ENCODE results near the gene TSSK6.

TSSK6 gene

GRCh38 chr19:19538061-19538784 is 22.9 kb upstream of the TSSK6 start, which contains the start of gene CILP2:
Gene CILP2 (plus strand): TSS chr19:19538265. CDS start chr19:19538350, 85 bp downstream.
- H3K79me2 ChIP-seq (ENCODE audit: insufficient read depth, low read depth): no peaks in the 10 kb centered on the region
- H3K4me3 ChIP-seq (IDR thresholded peaks at IDR 0.05; ENCODE audit: insufficient read depth, low read depth, low read length): no peak within 1 kb of the TSS
- H4K20me1 ChIP-seq (ENCODE audit: insufficient read depth): no peaks in the 10 kb centered on the region
- no peak for TF ChIP-seq CTCF (conservative IDR thresholded peaks at IDR 0.05; ENCODE audit: low read depth, low read length)
- no peak within 1 kb of the TSS for H2AFZ ChIP-seq (ENCODE audit: low read depth)
- no peaks in the 10 kb centered on the region for H3K4me1 ChIP-seq (ENCODE audit: low read depth, poor library complexity, severe bottlenecking)
- H3K4me2 ChIP-seq: no peak within 1 kb of the TSS
- H3K27me3 ChIP-seq (ENCODE audit: insufficient read depth, low read depth): no peaks in the 10 kb centered on the region
- H3K9ac ChIP-seq: no peak within 1 kb of the TSS
- H3K36me3 ChIP-seq (ENCODE audit: insufficient read depth): no peaks in the 10 kb centered on the region
- H3K27ac ChIP-seq: no peak within 1 kb of the TSS

GRCh38 chr19:19537075-19538048 is 22.0 kb upstream of the TSSK6 start:
- Histone ChIP-seq H3K27ac (no peak overlapping the region), H3K27me3 (ENCODE audit: insufficient read depth, low read depth) (no peaks in the 10 kb centered on the region), H3K36me3 (ENCODE audit: insufficient read depth) (no peaks in the 10 kb centered on the region), H2AFZ (ENCODE audit: low read depth) (no peak overlapping the region), H3K9ac (no peak overlapping the region), H3K4me3 (IDR thresholded peaks at IDR 0.05; ENCODE audit: insufficient read depth, low read depth, low read length) (no peak overlapping the region), H3K79me2 (ENCODE audit: insufficient read depth, low read depth) (no peaks in the 10 kb centered on the region), H3K4me2 (no peak overlapping the region), H3K4me1 (ENCODE audit: low read depth, poor library complexity, severe bottlenecking) (no peaks in the 10 kb centered on the region), H4K20me1 (ENCODE audit: insufficient read depth) (no peaks in the 10 kb centered on the region)
- TF ChIP-seq CTCF (conservative IDR thresholded peaks at IDR 0.05; ENCODE audit: low read depth, low read length): no peak

- no peak overlapping the region for H3K4me3 ChIP-seq (IDR thresholded peaks at IDR 0.05; ENCODE audit: insufficient read depth, low read depth, low read length)
- no peaks in the 10 kb centered on the region for H3K79me2 ChIP-seq (ENCODE audit: insufficient read depth, low read depth)
- no peaks in the 10 kb centered on the region for H3K36me3 ChIP-seq (ENCODE audit: insufficient read depth)
- H2AFZ ChIP-seq (ENCODE audit: low read depth): no peak overlapping the region
- H3K4me2 ChIP-seq: no peak overlapping the region
- TF ChIP-seq CTCF (conservative IDR thresholded peaks at IDR 0.05; ENCODE audit: low read depth, low read length): no peak
- H3K9ac ChIP-seq: no peak overlapping the region
- no peaks in the 10 kb centered on the region for H4K20me1 ChIP-seq (ENCODE audit: insufficient read depth)
- no peaks in the 10 kb centered on the region for H3K27me3 ChIP-seq (ENCODE audit: insufficient read depth, low read depth)
- no peaks in the 10 kb centered on the region for H3K4me1 ChIP-seq (ENCODE audit: low read depth, poor library complexity, severe bottlenecking)
- no peak overlapping the region for H3K27ac ChIP-seq
These were observed 20.2 kb upstream of the TSSK6 start for GRCh38 chr19:19535311-19536191.

All from KMS-11 (cell line).